ENCODE measurements around the gene TELO2.

TELO2 gene

DNA sequence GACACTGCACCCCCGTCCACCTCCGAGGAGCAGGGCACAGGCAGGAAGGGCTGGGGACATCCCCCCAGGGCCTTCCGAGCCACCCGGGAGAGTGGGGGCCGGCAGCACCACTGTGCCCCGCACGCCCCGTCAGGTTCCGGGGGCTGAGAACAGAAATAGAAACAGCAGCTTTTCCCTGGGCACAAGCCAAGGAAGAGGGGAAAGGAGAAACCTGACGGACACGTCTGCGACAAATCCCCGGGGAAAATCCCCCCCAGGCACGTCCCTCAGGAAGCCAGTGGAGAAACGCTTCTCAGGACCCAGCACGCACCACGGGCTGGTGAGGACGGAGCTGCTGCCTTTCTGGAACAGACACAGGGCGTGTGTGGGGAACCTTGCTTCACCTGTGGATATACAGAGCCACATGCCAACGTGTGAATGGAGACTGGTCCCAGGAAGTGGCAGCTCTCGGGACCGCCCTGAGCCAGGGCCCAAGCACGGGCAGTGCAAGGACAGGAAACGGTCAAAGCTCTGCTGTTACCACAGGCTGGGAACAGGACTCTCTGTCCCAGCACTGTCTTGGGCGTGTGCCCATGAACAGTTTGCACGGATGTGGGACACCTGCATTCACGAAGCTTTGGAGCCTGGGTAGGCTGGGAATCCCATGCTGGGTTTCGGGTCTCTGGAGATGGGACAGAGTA is 39.1 kb downstream of the TELO2 start:
- Histone ChIP-seq H4K8ac (ENCODE audit: low read length) (peak overlapping the region; percentile 73), H2BK15ac (ENCODE audit: low read depth, poor library complexity, severe bottlenecking) (peak overlapping the region; percentile 97)
- 87% methylated on average over 28 of the region's 28 CpGs for WGBS

DNA sequence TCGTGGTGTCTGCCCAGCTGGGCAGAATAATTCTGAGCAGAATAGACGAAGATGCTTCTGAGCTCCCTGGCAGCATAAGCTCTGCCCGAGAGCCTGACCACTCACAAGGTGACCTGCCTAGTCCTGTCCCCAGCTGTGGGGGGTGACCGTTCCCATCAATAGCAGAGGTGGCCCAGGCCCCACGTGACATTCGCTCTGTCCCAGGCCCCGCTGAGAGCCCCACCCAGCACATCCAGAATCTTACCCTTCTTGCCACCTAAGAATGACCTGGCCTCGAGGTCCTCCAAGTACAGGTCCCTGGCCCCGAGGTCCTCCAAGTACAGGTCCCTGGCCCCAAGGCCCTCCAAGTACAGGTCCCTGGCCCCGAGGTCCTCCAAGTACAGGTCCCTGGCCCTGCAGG is 39.6 kb downstream of the TELO2 start:
- H3K9me3 ChIP-seq (ENCODE audit: control insufficient read depth, low read length), result no peaks in the 10 kb centered on the region
- 92% methylated on average over 10 of the region's 10 CpGs for WGBS
- no peak overlapping the region for H3K23ac ChIP-seq (ENCODE audit: low read length in 2 of 2)
- no peak overlapping the region for H3K4me3 ChIP-seq (ENCODE audit: insufficient read depth in 1 of 2, low read depth in 1 of 2, low read length in 2 of 2)
- peaks cover 29% of the 10 kb centered on the region for H3K4me1 ChIP-seq (ENCODE audit: control insufficient read depth, insufficient read depth, low read depth, low read length)
- no peak overlapping the region for H2BK5ac ChIP-seq (ENCODE audit: low read depth, low read length, poor library complexity, severe bottlenecking)
- peak overlapping the region; percentile 95 to 96 for H2BK12ac ChIP-seq (ENCODE audit: low read length in 2 of 2)
- H3K27ac ChIP-seq (ENCODE audit: low read length, poor library complexity, severe bottlenecking), result no peak overlapping the region
- H4K91ac ChIP-seq (ENCODE audit: low read length), result peak overlapping the region; percentile 99
- peak overlapping the region; percentile 98 for H4K8ac ChIP-seq (ENCODE audit: low read length)
- peak overlapping the region; percentile 100 for H2BK120ac ChIP-seq (ENCODE audit: low read depth, low read length)
- peaks cover 17 to 51% of the 10 kb centered on the region in 2 experiments for H3K36me3 ChIP-seq (ENCODE audit: control insufficient read depth in 1 of 2, insufficient read depth in 2 of 2, low read depth in 1 of 2, low read length in 2 of 2)
- peak overlapping the region; percentile 83 for H3K9ac ChIP-seq (ENCODE audit: low read length)
- H3K14ac ChIP-seq (ENCODE audit: low read length in 2 of 2), result peak overlapping the region in 1 of 2 experiments; percentile 74
- H3K79me1 ChIP-seq (replicated peaks; ENCODE audit: low read length, poor library complexity, severe bottlenecking), result peaks cover 34% of the 10 kb centered on the region
- peak overlapping the region; percentile 85 to 95 for H3K4ac ChIP-seq (ENCODE audit: low read depth in 1 of 2, low read length in 2 of 2)
- H2AFZ ChIP-seq (ENCODE audit: low read depth, low read length), result no peak overlapping the region
- no peak for DNase-seq
- no peaks in the 10 kb centered on the region for H3K27me3 ChIP-seq (ENCODE audit: control insufficient read depth in 1 of 2, insufficient read depth in 1 of 2, low read length in 2 of 2)
- H3K4me2 ChIP-seq (ENCODE audit: low read length, poor library complexity, severe bottlenecking), result no peak overlapping the region
- peak overlapping the region; percentile 97 for H2BK15ac ChIP-seq (ENCODE audit: low read depth, poor library complexity, severe bottlenecking)
- peak overlapping the region; percentile 69 to 95 for H3K18ac ChIP-seq (ENCODE audit: low read depth in 1 of 2, low read length in 2 of 2)
- H2AK5ac ChIP-seq (ENCODE audit: low read length, severe bottlenecking), result peak overlapping the region; percentile 52

More for the DNA sequence above, 39.1 kb downstream of the TELO2 start:
- no peaks in the 10 kb centered on the region for H3K27me3 ChIP-seq (ENCODE audit: control insufficient read depth in 1 of 2, insufficient read depth in 1 of 2, low read length in 2 of 2)
- peak overlapping the region; percentile 100 for H2BK120ac ChIP-seq (ENCODE audit: low read depth, low read length)
- peak overlapping the region; percentile 85 to 95 for H3K4ac ChIP-seq (ENCODE audit: low read depth in 1 of 2, low read length in 2 of 2)
- H4K91ac ChIP-seq (ENCODE audit: low read length), result peak overlapping the region; percentile 99
- no peak overlapping the region for H3K23ac ChIP-seq (ENCODE audit: low read length in 2 of 2)
- H2BK12ac ChIP-seq (ENCODE audit: low read length in 2 of 2), result peak overlapping the region; percentile 95 to 96
- no peaks in the 10 kb centered on the region for H3K9me3 ChIP-seq (ENCODE audit: control insufficient read depth, low read length)
- no peak overlapping the region for H3K27ac ChIP-seq (ENCODE audit: low read length, poor library complexity, severe bottlenecking)
- no peak overlapping the region for H2AFZ ChIP-seq (ENCODE audit: low read depth, low read length)
- H3K14ac ChIP-seq (ENCODE audit: low read length in 2 of 2), result peak overlapping the region in 1 of 2 experiments; percentile 46
- peak overlapping the region in 1 of 2 experiments; percentile 15 for H3K4me3 ChIP-seq (ENCODE audit: insufficient read depth in 1 of 2, low read depth in 1 of 2, low read length in 2 of 2)
- H3K4me1 ChIP-seq (ENCODE audit: control insufficient read depth, insufficient read depth, low read depth, low read length), result peaks cover 31% of the 10 kb centered on the region
- DNase-seq, result peak; percentile 38
- no peak overlapping the region for H3K9ac ChIP-seq (ENCODE audit: low read length)
- H3K36me3 ChIP-seq (ENCODE audit: control insufficient read depth in 1 of 2, insufficient read depth in 2 of 2, low read depth in 1 of 2, low read length in 2 of 2), result peaks cover 11 to 46% of the 10 kb centered on the region in 2 experiments
- H3K4me2 ChIP-seq (ENCODE audit: low read length, poor library complexity, severe bottlenecking), result no peak overlapping the region
- peak overlapping the region; percentile 52 to 95 for H3K18ac ChIP-seq (ENCODE audit: low read depth in 1 of 2, low read length in 2 of 2)
- no peak overlapping the region for H2BK5ac ChIP-seq (ENCODE audit: low read depth, low read length, poor library complexity, severe bottlenecking)
- H2AK5ac ChIP-seq (ENCODE audit: low read length, severe bottlenecking), result peak overlapping the region; percentile 52
- H3K79me1 ChIP-seq (replicated peaks; ENCODE audit: low read length, poor library complexity, severe bottlenecking), result peaks cover 29% of the 10 kb centered on the region

DNA sequence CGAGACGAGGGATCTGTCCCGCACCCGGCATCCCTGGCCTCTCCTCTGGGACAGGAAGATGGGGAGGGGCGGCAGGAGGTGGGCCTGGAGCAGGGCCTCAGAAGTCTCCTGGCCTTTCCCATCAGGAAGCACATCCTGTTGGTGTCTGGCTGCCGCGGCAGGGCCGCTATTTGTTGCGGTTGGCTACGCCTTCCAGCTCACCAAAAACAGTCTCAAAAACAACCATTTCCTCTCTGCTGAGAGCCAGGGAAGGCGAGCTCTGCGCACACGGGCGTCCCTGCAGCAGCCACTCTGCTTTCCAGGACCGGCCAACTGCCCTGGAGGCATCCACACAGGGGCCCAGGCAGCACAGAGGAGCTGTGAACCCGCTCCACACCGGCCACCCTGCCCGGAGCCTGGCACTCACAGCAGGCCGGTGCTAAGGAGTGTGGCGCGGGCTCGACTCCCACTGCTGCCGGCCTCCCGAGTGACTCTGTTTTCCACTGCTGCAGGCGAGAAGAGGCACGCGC is 40.3 kb downstream of the TELO2 start, which contains the start of gene TMEM204:
Gene TMEM204, plus strand, starts transcription at position 224 of the 509 bp plus-strand sequence. CDS start 610 bp downstream, outside the sequence.
- Histone ChIP-seq H3K27ac (ENCODE audit: low read length, poor library complexity, severe bottlenecking) (peak within 1 kb of the TSS; percentile 40), H3K23ac (ENCODE audit: low read length in 2 of 2) (peak within 1 kb of the TSS in 1 of 2 experiments; percentile 48), H2BK15ac (ENCODE audit: low read depth, poor library complexity, severe bottlenecking) (peak within 1 kb of the TSS; percentile 97), H3K4me2 (ENCODE audit: low read length, poor library complexity, severe bottlenecking) (peak within 1 kb of the TSS; percentile 12), H3K4ac (ENCODE audit: low read depth in 1 of 2, low read length in 2 of 2) (peak within 1 kb of the TSS; percentile 85 to 95), H3K36me3 (ENCODE audit: control insufficient read depth in 1 of 2, insufficient read depth in 2 of 2, low read depth in 1 of 2, low read length in 2 of 2) (peaks cover 24 to 54% of the 10 kb centered on the region in 2 experiments), H3K14ac (ENCODE audit: low read length in 2 of 2) (peak within 1 kb of the TSS in 1 of 2 experiments; percentile 84), H2BK12ac (ENCODE audit: low read length in 2 of 2) (peak within 1 kb of the TSS; percentile 95 to 96), H3K4me1 (ENCODE audit: control insufficient read depth, insufficient read depth, low read depth, low read length) (peaks cover 24% of the 10 kb centered on the region), H2AK5ac (ENCODE audit: low read length, severe bottlenecking) (peak within 1 kb of the TSS; percentile 52), H3K79me1 (replicated peaks; ENCODE audit: low read length, poor library complexity, severe bottlenecking) (peaks cover 35% of the 10 kb centered on the region), H4K8ac (ENCODE audit: low read length) (peak within 1 kb of the TSS; percentile 98), H3K27me3 (ENCODE audit: control insufficient read depth in 1 of 2, insufficient read depth in 1 of 2, low read length in 2 of 2) (no peaks in the 10 kb centered on the region), H2AFZ (ENCODE audit: low read depth, low read length) (no peak within 1 kb of the TSS), H3K9me3 (ENCODE audit: control insufficient read depth, low read length) (no peaks in the 10 kb centered on the region), H2BK5ac (ENCODE audit: low read depth, low read length, poor library complexity, severe bottlenecking) (no peak within 1 kb of the TSS), H3K9ac (ENCODE audit: low read length) (peak within 1 kb of the TSS; percentile 83), H2BK120ac (ENCODE audit: low read depth, low read length) (peak within 1 kb of the TSS; percentile 100), H3K4me3 (ENCODE audit: insufficient read depth in 1 of 2, low read depth in 1 of 2, low read length in 2 of 2) (peak within 1 kb of the TSS in 1 of 2 experiments; percentile 77), H3K18ac (ENCODE audit: low read depth in 1 of 2, low read length in 2 of 2) (peak within 1 kb of the TSS; percentile 69 to 95), H4K91ac (ENCODE audit: low read length) (peak within 1 kb of the TSS; percentile 99)
- DNase-seq, result peak; percentile 72
- 31% methylated on average over 24 of the region's 27 CpGs for WGBS
